Erythroblast (primary cell): ENCODE measurements around the gene GAK.

ENCODE experiments used
- GATA1 ChIP-seq: IDR thresholded peaks from 2 replicates; pipeline ENCODE4 v1.6.1; 2011; ENCODE audit warnings: low read depth, mild to moderate bottlenecking, control low read depth, low read length, moderate library complexity
- POLR2A ChIP-seq: IDR thresholded peaks from 2 replicates; pipeline ENCODE4 v1.6.1; 2011; ENCODE audit warnings: mild to moderate bottlenecking, low read length

- TF ChIP-seq POLR2A (no peak), GATA1 (no peak)
These were observed 32.0 kb downstream of the GAK start for GRCh38 chr4:900073-900472.
